Pancreas (tissue), 10 donors: ENCODE data around the gene ARHGAP40. TPM values are rescaled to one million over a fixed set of nuclear protein-coding genes. Genes with fewer than 3 reads are reported as not detected.

Experiments
- ATAC-seq, 4 donors: fragments of 200-7000 bp; cut with Tn5 transposase; one replicate each; pipeline versions ENCODE4 v1.8.0 to v1.9.1; 2020; ENCODE audit warnings: mild to moderate bottlenecking in 4 of 4, moderate library complexity in 4 of 4
- DNase-seq, 6 donors: peaks; one replicate each; pipeline ENCODE4 v3.0.0-alpha.2; 2020
- FAIRE-seq: peaks from 2 replicates; lab custom pipeline; 2012; peaks lifted over from hg19 to GRCh38; lab: Jason Lieb, UNC
- H3K27ac ChIP-seq, 4 donors: fragments of 200-600 bp; sonication (generic); 1 replicate in 3 of 4; 2 replicates in 1 of 4; pipeline versions ENCODE4 v1.5.0 to v1.8.0; 2020
- H3K27me3 ChIP-seq, 4 donors: fragments of 200-600 bp; one replicate each; pipeline ENCODE4 v1.8.0; 2021
- H3K36me3 ChIP-seq, 3 donors: fragments of 200-600 bp; sonication (generic) in 1 of 3; one replicate each; pipeline versions ENCODE4 v1.5.0 to v1.8.0; 2020 to 2021
- H3K4me1 ChIP-seq, 3 donors: fragments of 200-600 bp; one replicate each; pipeline ENCODE4 v1.8.0; 2021
- H3K4me3 ChIP-seq, 4 donors: fragments of 200-600 bp; sonication (generic) in 2 of 4; one replicate each; pipeline versions ENCODE4 v1.5.0 to v1.8.0; 2020 to 2021
- H3K9me3 ChIP-seq, 4 donors: fragments of 200-600 bp; one replicate each; pipeline ENCODE4 v1.8.0; 2021
- CTCF ChIP-seq, 4 donors: fragments of 200-600 bp; sonication (generic) in 3 of 4; IDR thresholded peaks; one replicate each; pipeline versions ENCODE4 v1.5.0 to v1.8.0; 2021; ENCODE audit warnings: antibody characterized with exemption in 4 of 4
- WGBS, 2 donors: extraction: QIAGEN DNeasy Blood & Tissue Kit; methylation state at CpG; one replicate each; pipeline ENCODE4 v1.1.7; 2013; 5-methylcytosine and 5-hydroxymethylcytosine counted together
- intact Hi-C, 3 donors: fragments of 100-400 bp; cut with DNase I; formaldehyde crosslinking; loops; one replicate each; pipeline versions ENCODE4 v1.11.1 to v1.14.2; 2022
- polyA plus RNA-seq, 2 donors: library from polyadenylated mRNA; stranded (reverse); fragments of 200-250 nt; gene quantifications; one replicate each; pipeline ENCODE4 v1.2.3, GENCODE V29; 2013
- total RNA-seq, 6 donors: library from RNA; stranded (reverse); fragmentation: NEBNext Ultra II Directional in 4 of 6; extraction: Animal tissue kit (Norgen Biotek cat#: 25700) in 4 of 6; gene quantifications; one replicate each; pipeline versions ENCODE4 v1.2.1 to v1.2.4, GENCODE V29; 2021 to 2023
- donor health status: healthy with polysubstance abuse.
- donor health status: DM: no; HTN: no; CAD: no; lungs with moderate emphysema.
- donor health status: DM: no; HTN: no; CAD: no.
- donor health status: control.
- donor health status: control.
- donor health status: Bipolar disorder and iron deficiency.
- donor health status: DM: yes; HTN: yes; CAD: no.
- donor health status: DM: no; HTN: no; CAD: no.
- donor health status: DM: no; HTN: no; CAD: no.
- donor health status: DM: yes; HTN: yes; CAD: no.

ARHGAP40 gene
- total and polyA plus RNA-seq, 8 donors, result 0.08 to 0.23 (median 0.23) TPM; not detected in 5

GRCh38 chr20:38658879-38659596 is 57.4 kb downstream of the ARHGAP40 start:
- peak; percentile 45 to 57 (median 53) for TF ChIP-seq CTCF (IDR thresholded peaks at IDR 0.05)
- no peak overlapping the region for H3K4me3 ChIP-seq
- H3K27me3 ChIP-seq, result peaks cover 0 to 8% (median 0%) of the 10 kb centered on the region in 4 donors
- WGBS, 2 donors, result 7 to 13% methylated on average over 10 of the region's 10 CpGs
- DNase-seq (peak in 2 of 6 donors; percentile 42 to 69), FAIRE-seq (no peak), ATAC-seq (peak in 3 of 4 donors; percentile 80 to 91 (median 87))
- intact Hi-C loops, result no loop called here
- no peaks in the 10 kb centered on the region for H3K9me3 ChIP-seq
- H3K36me3 ChIP-seq, result no peaks in the 10 kb centered on the region
- H3K27ac ChIP-seq, result no peak overlapping the region
- no peaks in the 10 kb centered on the region for H3K4me1 ChIP-seq

- no peak overlapping the region for H3K27ac ChIP-seq
- H3K4me3 ChIP-seq, result no peak overlapping the region
- no peak for DNase-seq
- intact Hi-C loops, result no loop called here
- 46 to 53% methylated on average over 4 of the region's 4 CpGs for WGBS, 2 donors
- TF ChIP-seq CTCF (IDR thresholded peaks at IDR 0.05), result no peak
- no peaks in the 10 kb centered on the region for H3K4me1 ChIP-seq
- FAIRE-seq, result no peak
- peaks cover 0 to 9% (median 0%) of the 10 kb centered on the region in 4 donors for H3K27me3 ChIP-seq
- no peaks in the 10 kb centered on the region for H3K9me3 ChIP-seq
- no peak for ATAC-seq
- H3K36me3 ChIP-seq, result no peaks in the 10 kb centered on the region
These were observed 57.9 kb downstream of the ARHGAP40 start for GRCh38 chr20:38659597-38659880.

DNA sequence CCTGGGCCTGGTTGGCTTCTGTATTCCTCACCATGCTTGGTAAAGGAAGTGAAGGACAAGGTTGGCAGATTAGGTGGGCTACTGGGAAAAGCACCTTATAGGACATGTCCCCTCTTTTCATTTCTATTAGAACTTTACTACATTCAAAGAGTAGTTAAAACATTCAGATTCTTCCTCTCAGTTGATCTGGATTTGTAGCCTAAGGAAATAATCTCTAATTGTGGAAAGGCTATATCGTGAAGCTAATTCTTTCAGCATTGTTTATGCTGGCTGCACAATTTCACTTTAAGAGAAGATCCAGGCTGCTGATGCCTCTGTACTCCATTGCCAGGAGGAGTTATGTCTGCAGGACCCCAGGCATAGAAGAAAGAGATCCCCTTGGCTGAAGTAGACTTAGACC is 58.8 kb downstream of the ARHGAP40 start:
- no peak for ATAC-seq
- WGBS, 2 donors, result 83 to 85% methylated on average over 1 of the region's 1 CpG
- H3K4me3 ChIP-seq, result no peak overlapping the region
- no peak for DNase-seq
- FAIRE-seq, result no peak
- H3K27ac ChIP-seq, result no peak overlapping the region
- no peaks in the 10 kb centered on the region for H3K4me1 ChIP-seq
- intact Hi-C loops, result no loop called here
- TF ChIP-seq CTCF (IDR thresholded peaks at IDR 0.05), result no peak
- H3K36me3 ChIP-seq, result no peaks in the 10 kb centered on the region
- H3K27me3 ChIP-seq, result peaks cover 0 to 12% (median 0%) of the 10 kb centered on the region in 4 donors
- no peaks in the 10 kb centered on the region for H3K9me3 ChIP-seq

- Histone ChIP-seq H3K4me1 (no peaks in the 10 kb centered on the region), H3K36me3 (no peaks in the 10 kb centered on the region), H3K27me3 (peaks cover 0 to 12% (median 0%) of the 10 kb centered on the region in 4 donors), H3K27ac (no peak overlapping the region), H3K4me3 (no peak overlapping the region), H3K9me3 (no peaks in the 10 kb centered on the region)
- no peak for DNase-seq
- ATAC-seq, result no peak
- no peak for TF ChIP-seq CTCF (IDR thresholded peaks at IDR 0.05)
- intact Hi-C loops, result no loop called here
- 52 to 53% methylated on average over 3 of the region's 3 CpGs for WGBS, 2 donors
- no peak for FAIRE-seq
These were observed 62.1 kb downstream of the ARHGAP40 start for GRCh38 chr20:38663660-38664059.

DNA sequence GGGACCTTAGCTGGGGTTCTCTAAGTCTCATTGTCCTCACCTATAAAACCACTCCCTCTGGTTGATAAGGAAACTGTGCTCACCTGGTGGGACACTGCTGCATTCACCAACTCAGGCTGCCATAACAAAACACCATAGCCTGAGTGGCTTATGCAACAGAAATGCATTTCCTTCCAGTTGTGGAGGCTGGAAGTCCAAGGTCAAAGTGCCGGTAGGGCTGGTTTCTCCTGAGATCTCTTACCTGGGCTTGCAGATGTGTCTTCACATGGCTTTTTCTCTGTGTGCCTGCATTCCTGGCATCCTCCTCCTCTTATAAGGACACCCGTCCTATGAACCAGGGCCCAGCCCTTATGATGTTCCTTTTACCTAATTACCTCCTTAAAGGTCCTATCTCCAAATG is 62.7 kb downstream of the ARHGAP40 start:
- Histone ChIP-seq H3K27me3 (peaks cover 0 to 12% (median 0%) of the 10 kb centered on the region in 4 donors), H3K36me3 (no peaks in the 10 kb centered on the region), H3K4me3 (no peak overlapping the region), H3K27ac (no peak overlapping the region), H3K9me3 (no peaks in the 10 kb centered on the region), H3K4me1 (no peaks in the 10 kb centered on the region)
- DNase-seq (no peak), ATAC-seq (no peak), FAIRE-seq (no peak)
- 31 to 42% methylated on average over 2 of the region's 2 CpGs for WGBS, 2 donors
- intact Hi-C loops, result no loop called here
- no peak for TF ChIP-seq CTCF (IDR thresholded peaks at IDR 0.05)
